ENCODE measurements around the gene PCLO.

DNA sequence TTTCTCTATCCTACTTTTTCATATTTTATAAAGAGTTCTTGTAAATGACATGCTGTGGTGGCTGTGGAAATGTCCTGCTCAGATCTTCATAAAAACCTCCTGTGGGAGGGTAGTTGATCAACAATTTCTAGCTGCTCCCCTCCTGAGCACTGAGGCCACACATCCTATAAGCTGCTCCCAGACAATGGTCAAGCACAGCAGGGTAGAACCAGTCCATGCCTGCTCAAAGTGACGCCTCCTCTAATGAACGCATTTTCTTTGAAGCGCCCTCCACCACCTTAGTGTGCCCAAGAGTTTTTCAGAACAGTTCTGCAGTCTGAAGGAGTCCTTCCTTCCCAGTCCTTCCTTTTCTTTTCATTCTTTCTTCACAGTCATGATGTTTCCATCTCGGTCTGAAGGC is 420.5 kb downstream of the PCLO start:
- TF ChIP-seq POLR2A (conservative IDR thresholded peaks at IDR 0.05) (no peak), ZNF3 (CRISPR knock-in tag; IDR thresholded peaks at IDR 0.05) (no peak), EZH2 (IDR thresholded peaks at IDR 0.05; ENCODE audit: borderline replicate concordance, low read depth, low read length) (no peak), MAX (CRISPR knock-in tag; IDR thresholded peaks at IDR 0.05) (no peak), ZNF384 (IDR thresholded peaks at IDR 0.05; ENCODE audit: low read depth, low read length) (no peak), THRA (IDR thresholded peaks at IDR 0.05) (no peak), USF1 (CRISPR knock-in tag; IDR thresholded peaks at IDR 0.05) (no peak), ZNF184 (CRISPR knock-in tag; IDR thresholded peaks at IDR 0.05) (no peak), KLF16 (IDR thresholded peaks at IDR 0.05) (no peak), STAT6 (CRISPR knock-in tag; IDR thresholded peaks at IDR 0.05) (no peak), ATF1 (CRISPR knock-in tag; IDR thresholded peaks at IDR 0.05) (no peak), ATF1 (tag; IDR thresholded peaks at IDR 0.05) (no peak)
